Hematopoietic multipotent progenitor cell treated with erythropoietin and hydrocortisone succinate and interleukin-3 and kit ligand, for 4 days (in vitro differentiated cells): ENCODE results near the gene NR5A2.

Experiments used
- DNase-seq: peaks from one replicate; pipeline ENCODE4 v3.0.0-alpha.2; 2015

The NR5A2 gene

DNA sequence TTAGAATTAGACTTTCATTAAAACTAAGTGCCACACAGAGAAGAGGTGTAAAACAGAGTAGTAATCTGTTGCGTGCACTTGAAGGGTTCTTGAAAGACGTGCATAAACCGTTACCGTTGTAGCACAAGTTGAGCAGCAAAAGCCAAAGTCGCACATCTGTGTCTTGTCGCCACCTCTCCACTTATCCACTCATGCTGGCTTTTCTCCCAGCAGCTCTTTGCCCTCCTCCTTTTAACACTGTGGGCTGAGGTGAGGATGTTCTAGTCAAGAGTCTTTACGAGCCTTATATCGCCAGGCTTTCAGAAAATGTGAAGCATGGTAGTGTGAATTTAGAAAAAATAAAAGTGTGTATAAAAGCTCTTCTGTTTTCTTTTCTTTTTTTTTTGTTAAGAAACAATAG lies 48.0 kb downstream of the NR5A2 start:
- peak; percentile 12 for DNase-seq

DNA sequence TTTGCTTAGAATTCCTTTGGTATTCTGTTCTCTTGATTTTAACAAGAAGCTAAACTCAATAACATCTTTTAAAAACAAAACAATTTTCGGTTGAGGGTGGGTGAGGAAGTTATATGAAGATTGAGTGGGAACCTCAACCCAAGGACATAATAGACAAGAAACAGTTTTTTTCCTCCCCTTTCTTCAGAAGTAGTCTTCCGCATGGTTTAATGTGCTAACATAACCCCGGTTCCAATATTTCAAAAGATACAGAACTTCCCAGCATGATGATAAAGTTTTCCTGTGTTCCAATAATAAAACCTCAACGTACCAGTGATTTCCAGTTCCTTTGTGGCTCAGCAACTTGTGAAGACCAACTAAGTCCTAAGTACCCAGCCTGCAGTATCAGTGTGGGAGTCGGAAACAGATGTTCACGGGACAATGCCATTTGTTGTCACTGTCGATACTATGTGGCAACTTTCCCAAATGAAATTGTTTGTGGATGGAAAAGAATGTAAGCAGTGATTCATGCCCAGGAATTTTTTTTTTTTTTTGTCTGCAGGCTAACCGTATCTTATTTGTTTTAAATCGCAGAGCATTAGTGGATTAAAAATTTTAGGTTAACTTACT lies 48.5 kb downstream of the NR5A2 start:
- no peak for DNase-seq

DNA sequence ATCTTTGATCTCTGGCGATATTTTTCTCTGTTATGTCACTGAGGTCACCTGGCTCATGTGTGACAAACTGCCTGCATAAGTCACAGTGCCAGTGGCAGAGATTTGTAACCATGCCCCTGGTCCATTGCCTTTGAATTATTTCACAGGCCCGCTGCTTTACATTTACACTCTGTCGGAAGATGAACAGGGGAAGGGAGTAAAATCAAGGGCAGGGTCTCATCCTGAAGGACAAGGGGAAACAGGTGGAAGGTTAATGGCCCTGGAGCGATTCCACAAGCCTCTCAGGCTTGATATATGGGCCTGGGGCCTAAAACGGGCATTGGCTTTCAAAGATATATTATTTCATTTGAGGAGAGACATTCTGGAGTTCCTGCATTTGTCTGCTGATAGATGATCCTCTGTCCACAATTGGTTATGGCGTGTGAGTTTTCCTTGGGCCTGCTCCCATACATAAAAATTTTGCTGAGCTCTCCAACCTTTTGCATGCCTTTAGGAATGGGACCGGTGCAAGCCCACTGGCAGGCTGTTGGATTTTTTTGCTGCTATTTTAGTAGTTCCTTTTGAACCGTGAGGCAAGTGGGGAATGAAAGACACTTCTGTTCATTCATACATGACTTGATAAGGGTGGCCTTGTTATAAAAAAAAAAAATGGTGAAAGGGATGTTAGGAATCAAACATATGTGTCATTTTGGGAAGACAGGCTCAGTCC lies 51.9 kb downstream of the NR5A2 start:
- DNase-seq, result no peak

DNA sequence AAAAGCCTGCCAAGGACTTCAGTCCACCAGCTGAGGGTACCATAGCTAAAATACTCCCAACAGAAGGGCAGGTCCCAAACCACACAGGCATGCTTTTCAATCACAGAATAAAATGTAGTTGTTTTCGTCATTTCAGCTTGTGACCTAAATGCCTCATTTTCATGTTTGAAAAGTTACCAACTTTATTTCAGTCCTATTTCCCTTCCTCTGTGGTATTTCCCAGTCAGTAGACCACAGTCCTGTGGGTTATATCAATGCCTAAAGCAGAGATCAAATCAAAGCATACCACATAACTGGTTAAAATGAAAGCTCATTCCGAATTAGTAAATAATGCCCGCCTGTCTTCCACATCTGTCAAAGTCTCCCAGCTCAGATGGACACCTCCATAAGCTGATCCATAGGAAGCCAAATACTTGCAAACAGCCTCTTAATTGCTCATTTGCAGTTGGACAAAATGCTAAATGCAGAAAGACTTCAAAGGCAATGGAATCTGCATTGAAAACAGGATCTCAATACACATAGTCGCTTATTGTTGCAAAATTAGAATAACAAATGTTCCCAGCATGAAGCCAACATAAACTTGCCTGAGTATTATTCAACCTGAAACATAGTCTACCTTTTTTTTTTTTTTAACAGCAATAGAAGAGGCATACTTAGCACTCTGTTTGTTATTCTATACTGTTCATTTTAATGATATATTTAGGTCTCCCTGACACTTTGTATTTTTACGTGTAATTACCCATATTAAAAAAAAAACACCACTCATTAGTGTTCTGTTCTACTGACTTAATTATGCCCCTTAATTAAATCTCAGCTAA lies 53.9 kb downstream of the NR5A2 start:
- DNase-seq, result no peak

DNA sequence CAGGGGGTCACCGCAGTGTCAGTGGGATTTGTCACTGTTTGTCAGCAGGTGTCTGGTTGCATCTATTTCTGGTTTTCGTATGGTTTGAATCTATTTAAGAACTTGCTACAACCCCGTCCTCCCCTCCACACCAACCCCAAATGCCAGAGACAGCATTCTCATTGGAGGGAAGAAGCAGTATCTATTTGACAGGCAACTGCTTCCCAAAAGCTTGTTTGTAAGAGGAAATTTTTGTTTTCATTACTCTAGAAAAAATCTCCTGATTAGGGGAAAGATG lies 54.4 kb downstream of the NR5A2 start:
- DNase-seq, result no peak

- DNase-seq, result no peak
Measured at GRCh38 chr1:200082329-200082728, 54.8 kb downstream of the NR5A2 start.

DNA sequence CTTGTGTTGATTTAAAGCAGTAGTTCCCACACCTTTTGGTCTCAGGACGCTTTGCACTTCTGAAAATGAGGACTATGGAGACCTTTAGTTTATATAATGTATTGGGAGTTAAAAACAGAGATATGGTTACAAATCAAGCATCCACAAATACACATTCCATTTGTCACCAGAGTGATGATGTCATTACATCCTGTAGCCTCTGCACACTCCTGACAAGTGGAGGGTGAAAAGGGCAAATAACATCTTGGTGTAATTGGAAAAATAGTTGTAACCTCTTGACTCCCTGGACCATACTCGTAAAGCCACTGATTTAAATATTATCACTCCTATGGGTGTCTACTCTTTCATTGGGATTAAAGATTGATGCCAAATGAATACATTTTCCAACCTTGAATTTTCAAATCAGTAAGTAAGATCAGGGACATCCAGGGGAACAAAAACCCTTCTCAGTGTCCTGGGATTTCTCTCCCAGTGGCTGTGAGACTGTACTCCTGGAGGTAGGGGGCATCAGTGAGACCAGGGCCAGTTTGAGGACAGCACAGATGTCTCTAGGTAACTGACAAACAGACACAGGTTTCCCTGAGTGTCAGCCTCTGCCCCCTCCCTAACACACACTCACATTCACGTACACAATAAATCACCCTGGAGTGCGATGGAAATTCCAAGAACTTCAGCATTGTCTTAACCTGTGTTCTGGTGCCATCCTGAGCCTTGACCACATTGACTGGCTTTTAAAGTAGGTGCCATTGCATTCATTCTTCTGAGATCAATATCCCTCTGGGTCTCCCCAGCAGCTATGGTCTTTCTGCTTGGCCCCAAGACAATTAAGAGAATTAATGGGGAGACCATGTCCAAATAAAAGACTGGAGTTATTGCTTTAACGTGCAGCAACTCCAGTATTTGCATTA lies 63.0 kb downstream of the NR5A2 start:
- DNase-seq, result peak; percentile 30

DNA sequence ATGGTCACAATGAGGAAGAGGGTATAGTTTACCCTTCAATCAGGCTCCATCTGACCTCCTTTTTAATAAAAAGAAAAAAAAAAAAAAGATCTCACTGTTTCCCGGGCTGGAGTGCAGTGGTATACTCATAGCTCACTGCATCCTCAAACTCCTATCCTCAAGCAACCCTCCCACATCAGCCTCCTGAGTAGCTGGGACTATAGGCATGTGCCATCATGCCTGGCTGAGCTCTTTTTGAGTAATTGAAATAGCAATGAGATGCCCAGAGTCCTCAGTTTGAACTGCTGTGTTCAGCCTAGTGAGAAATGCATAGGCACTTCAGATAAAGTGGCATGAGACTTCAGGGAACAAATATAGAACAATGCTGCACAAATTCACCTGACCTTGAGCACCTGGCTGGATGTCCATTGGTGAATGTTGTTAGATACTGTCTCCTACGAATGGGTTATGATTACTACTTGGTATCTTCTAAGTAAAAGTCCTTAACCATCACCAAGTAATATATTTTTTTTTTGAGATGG lies 67.6 kb downstream of the NR5A2 start:
- DNase-seq, result no peak

- no peak for DNase-seq
Measured at GRCh38 chr1:200096774-200097173, 69.3 kb downstream of the NR5A2 start.

DNA sequence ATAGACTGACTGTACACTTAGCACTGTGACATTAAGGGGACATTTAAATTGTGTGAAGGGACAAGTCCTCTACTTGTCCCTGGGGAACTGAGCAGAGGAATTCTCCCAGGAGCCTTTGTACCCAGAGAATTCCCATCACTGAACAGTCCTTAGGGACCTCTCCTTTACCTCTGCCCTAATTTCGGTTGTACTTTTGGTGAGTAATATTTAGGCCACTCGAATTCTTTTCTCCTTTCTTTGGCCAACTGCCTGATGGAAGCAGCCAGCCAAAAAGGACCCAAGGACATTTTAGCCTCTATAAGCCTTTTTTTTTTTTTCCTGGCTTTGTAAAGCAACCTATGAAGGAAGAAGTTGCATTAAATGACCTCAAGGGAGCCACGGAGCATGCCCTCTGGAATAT lies 71.5 kb downstream of the NR5A2 start:
- no peak for DNase-seq

DNA sequence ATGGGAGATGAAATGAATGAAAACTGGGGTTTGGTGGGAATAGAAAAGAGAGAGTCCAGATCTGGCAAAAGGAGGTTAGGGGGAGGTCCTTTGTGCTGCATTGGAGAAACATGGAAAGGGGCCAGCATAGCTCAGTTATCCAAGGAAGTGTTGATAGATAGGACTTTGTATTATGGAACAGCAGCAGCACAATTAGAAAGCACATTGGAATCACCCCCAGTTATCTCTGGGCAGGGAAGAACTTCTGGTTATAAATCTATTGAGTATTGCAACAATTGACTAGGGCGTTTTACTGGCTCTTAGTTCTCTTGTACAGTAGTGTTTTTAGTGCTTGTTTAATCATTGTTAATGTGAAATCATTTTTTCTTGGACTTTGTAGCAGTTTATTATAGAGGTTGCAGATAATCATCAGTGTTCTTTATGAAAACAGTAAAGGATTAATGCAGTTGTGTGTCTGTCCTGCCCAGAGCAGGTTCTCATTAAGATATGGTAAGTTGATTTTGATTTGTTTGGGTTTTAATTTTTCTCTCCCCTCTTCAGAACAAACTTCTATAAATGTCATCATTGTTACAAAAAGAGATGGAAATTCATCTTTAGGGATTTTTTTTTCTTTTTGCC lies 76.6 kb downstream of the NR5A2 start:
- no peak for DNase-seq

- DNase-seq, result no peak
Measured at GRCh38 chr1:200107004-200107470, 79.5 kb downstream of the NR5A2 start.

GRCh38 chr1:200108659-200109058 lies 81.1 kb downstream of the NR5A2 start:
- no peak for DNase-seq

- DNase-seq, result no peak
Measured at GRCh38 chr1:200112290-200112689, 84.8 kb downstream of the NR5A2 start.

DNA sequence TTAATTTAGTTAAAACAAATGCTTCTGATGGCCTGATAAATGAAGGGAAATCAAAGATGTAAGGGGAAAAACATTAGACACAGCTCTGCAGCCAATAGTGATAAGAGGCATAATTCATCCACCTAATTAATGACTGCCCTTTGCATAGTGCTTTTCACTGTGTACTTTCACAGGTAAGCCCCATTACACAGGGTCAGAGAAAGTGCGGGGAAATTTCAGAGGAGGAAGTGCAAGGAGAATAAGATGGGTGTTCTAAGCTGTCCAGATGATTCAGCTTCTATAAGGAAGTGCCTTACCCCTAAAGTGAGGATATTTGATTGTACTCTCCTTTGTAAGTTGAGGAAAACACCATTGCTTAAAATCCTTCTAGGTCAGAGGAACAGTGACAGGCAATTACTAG lies 88.0 kb downstream of the NR5A2 start:
- DNase-seq, result no peak

- no peak for DNase-seq
Measured at GRCh38 chr1:200116324-200116723, 88.8 kb downstream of the NR5A2 start.

DNA sequence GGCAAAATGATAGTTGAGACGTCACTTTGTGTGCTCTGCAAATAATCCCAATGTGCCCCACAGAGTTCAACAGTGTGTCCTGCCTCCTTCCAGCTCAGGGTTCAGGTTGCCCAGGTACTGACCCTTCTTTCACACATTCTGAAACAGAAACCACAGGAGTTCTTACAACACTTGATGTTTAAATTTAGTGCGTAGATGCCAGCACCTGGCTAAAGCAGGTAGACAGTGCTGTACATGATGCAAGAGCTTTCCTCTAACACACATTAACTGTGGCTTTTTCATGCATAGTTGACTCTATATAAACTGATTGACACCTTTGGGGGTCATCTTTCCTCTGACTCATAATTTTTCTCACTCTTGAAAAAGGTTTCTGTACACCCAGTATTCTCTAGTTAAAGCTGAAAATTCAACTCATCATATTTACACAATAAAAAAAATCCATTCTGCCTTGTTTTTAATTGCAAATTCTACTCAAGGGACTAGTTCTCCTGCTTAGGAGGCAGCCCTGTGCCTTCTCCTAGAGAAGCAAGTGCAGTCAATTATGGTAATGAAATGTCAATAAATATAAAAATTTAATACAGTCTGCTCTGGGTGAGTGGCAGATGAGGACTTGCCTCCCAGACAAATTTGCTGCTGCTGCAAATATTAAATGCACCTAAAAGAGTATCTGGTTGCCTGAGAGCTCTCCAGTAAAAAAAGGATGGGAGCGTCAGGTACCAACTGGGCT lies 91.4 kb downstream of the NR5A2 start:
- no peak for DNase-seq

DNA sequence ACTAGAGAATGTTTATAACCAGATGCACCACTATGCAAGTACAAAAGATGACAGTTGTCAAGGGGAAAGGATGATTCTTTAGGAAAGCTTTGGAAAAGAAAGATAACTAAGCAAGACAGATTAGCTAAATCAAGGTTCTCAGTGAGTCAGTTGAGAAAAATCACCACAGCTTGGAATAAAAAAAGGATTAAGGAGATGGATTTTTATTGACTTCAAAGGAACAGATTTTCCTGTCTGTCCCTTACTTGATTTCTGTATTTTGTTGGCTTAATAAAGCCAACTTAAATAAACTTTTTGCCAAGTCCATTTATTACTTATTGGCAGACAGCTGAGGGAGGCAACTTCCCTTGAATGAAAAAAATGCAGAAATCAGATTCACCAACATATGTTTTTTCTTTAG lies 93.9 kb downstream of the NR5A2 start:
- no peak for DNase-seq

DNA sequence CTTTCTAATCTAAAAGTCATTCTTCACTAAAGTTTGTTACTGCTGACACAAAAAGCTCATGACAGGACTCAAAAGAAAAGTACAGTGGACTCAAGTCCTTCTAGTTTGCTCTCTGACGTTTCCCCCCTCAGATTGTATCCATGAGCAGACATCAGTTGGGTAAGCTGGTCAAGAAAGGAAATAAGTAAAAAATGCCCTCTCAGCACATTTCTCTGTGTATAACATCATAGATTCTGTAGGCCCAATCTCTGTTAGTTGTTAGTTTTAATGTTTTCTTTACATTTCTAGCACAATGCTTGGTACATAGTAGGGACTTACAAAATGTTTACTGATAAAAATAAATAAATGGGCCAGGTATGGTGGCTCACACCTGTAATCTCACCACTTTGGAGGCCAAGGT lies 96.8 kb downstream of the NR5A2 start:
- DNase-seq, result no peak

GRCh38 chr1:200128081-200128480 lies 100.6 kb downstream of the NR5A2 start:
- no peak for DNase-seq
